H1 (cell line): ENCODE results near the gene HES3. TPM values are rescaled to one million over a fixed set of nuclear protein-coding genes. Genes with fewer than 3 reads are reported as not detected.
A peak's percentile ranks its signal among the peaks of the same experiment; 100 is the strongest.

Source experiments
- CTCF ChIA-PET: fragments of 300-600 bp; sonication (Branson Sonifier 250); formaldehyde crosslinking; loops from one replicate; lab custom pipeline; 2021; ENCODE audit not compliant: partially characterized antibody; lab: Charles Lee
- POLR2A ChIA-PET: fragments of 300-600 bp; sonication (Branson Sonifier 250); formaldehyde crosslinking; loops from one replicate; lab custom pipeline; 2021; ENCODE audit warnings: inconsistent platforms; ENCODE audit not compliant: partially characterized antibody; lab: Charles Lee
- DNase-seq, 2 experiments: peaks; one replicate each; pipeline versions ENCODE4 v3.0.0 to v3.0.0-alpha.2; 2010 to 2022; ENCODE audit warnings: low spot score in 2 of 2, low read depth in 1 of 2, mixed read lengths in 1 of 2
- FAIRE-seq: peaks from 2 replicates; lab custom pipeline; 2011; peaks lifted over from hg19 to GRCh38; lab: Jason Lieb, UNC
- H2AFZ ChIP-seq: 2 replicates; pipeline ENCODE4 v1.8.1; 2012; ENCODE audit warnings: low read length, inconsistent platforms
- H2AK5ac ChIP-seq: 2 replicates; pipeline ENCODE4 v1.6.1; 2013; ENCODE audit warnings: low read depth, low read length
- H2BK120ac ChIP-seq: replicated peaks from 2 replicates; pipeline ENCODE3; 2013; ENCODE audit warnings: low read depth, low read length, inconsistent platforms
- H2BK12ac ChIP-seq: 2 replicates; pipeline ENCODE4 v1.6.1; 2013; ENCODE audit warnings: low read depth, low read length
- H2BK15ac ChIP-seq: 2 replicates; pipeline ENCODE4 v1.6.1; 2013; ENCODE audit warnings: low read length
- H2BK20ac ChIP-seq: 2 replicates; pipeline ENCODE4 v1.6.1; 2013; ENCODE audit warnings: low read length
- H2BK5ac ChIP-seq: 2 replicates; pipeline ENCODE4 v1.6.1; 2013; ENCODE audit warnings: low read depth, low read length
- H3K14ac ChIP-seq: 2 replicates; pipeline ENCODE4 v1.6.1; 2013; ENCODE audit warnings: inconsistent platforms; ENCODE audit not compliant: insufficient read length
- H3K18ac ChIP-seq: 2 replicates; pipeline ENCODE4 v1.6.1; 2013; ENCODE audit warnings: low read length; ENCODE audit errors: extremely low read depth
- H3K23ac ChIP-seq: 2 replicates; pipeline ENCODE4 v1.6.1; 2013; ENCODE audit warnings: inconsistent platforms; ENCODE audit not compliant: insufficient read length
- H3K23me2 ChIP-seq: 2 replicates; pipeline ENCODE4 v1.6.1; 2013; ENCODE audit warnings: low read depth, low read length
- H3K27ac ChIP-seq: 2 replicates; pipeline ENCODE4 v1.6.1; 2011; ENCODE audit warnings: low read depth, low read length, inconsistent platforms
- H3K27me3 ChIP-seq, 4 experiments: replicated peaks in 1 of 4; 1 replicate in 1 of 4; 2 replicates in 3 of 4; pipeline versions ENCODE4 v1.6.1 to v1.8.1; 2011 to 2013; ENCODE audit warnings: low read length in 3 of 4, mild to moderate bottlenecking in 3 of 4, inconsistent platforms in 2 of 4, mixed read lengths in 2 of 4, moderate library complexity in 1 of 4; ENCODE audit not compliant: control insufficient read depth in 3 of 4, insufficient read depth in 3 of 4; ENCODE audit errors: extremely low read depth in 1 of 4
- H3K36me3 ChIP-seq, 4 experiments: 2 replicates each; pipeline versions ENCODE4 v1.6.1 to v1.8.1; 2011 to 2013; ENCODE audit warnings: mild to moderate bottlenecking in 4 of 4, low read length in 3 of 4, moderate library complexity in 2 of 4, control low read depth in 1 of 4, inconsistent platforms in 1 of 4; ENCODE audit not compliant: insufficient read depth in 4 of 4, control insufficient read depth in 2 of 4
- H3K4ac ChIP-seq: replicated peaks from 2 replicates; pipeline ENCODE3; 2013; ENCODE audit warnings: low read length, low read depth, mixed read lengths, inconsistent platforms; ENCODE audit not compliant: insufficient read length
- H3K4me1 ChIP-seq, 4 experiments: replicated peaks in 1 of 4; 1 replicate in 1 of 4; 2 replicates in 3 of 4; pipeline versions ENCODE4 v1.6.1 to v1.8.1; 2011 to 2013; ENCODE audit warnings: low read length in 3 of 4, inconsistent platforms in 2 of 4, mixed read lengths in 1 of 4; ENCODE audit not compliant: insufficient read depth in 4 of 4, control insufficient read depth in 3 of 4
- H3K4me2 ChIP-seq, 2 experiments: 2 replicates each; pipeline versions ENCODE4 v1.6.1 to v1.8.1; 2011 to 2013; ENCODE audit warnings: low read depth in 2 of 2, low read length in 2 of 2, control low read depth in 1 of 2, inconsistent platforms in 1 of 2, mild to moderate bottlenecking in 1 of 2; ENCODE audit not compliant: insufficient read depth in 1 of 2
- H3K4me3 ChIP-seq, 4 experiments: fragments of 200-600, 300-600 bp in 1 of 4; sonication (generic), shearing (Covaris generic), sonication (Bioruptor Twin) in 1 of 4; 2 replicates each; pipeline versions ENCODE4 v1.5.1 to v1.8.1; 2011 to 2016; ENCODE audit warnings: low read length in 4 of 4, low read depth in 3 of 4, control low read depth in 2 of 4, inconsistent platforms in 2 of 4, mild to moderate bottlenecking in 2 of 4, mixed read lengths in 1 of 4, moderate library complexity in 1 of 4; ENCODE audit not compliant: insufficient read depth in 2 of 4; ENCODE audit errors: extremely low read depth in 1 of 4
- H3K56ac ChIP-seq: replicated peaks from 2 replicates; pipeline ENCODE3; 2013; ENCODE audit warnings: low read depth, mild to moderate bottlenecking, mixed read lengths, low read length, inconsistent platforms; ENCODE audit not compliant: insufficient read length
- H3K79me1 ChIP-seq: 2 replicates; pipeline ENCODE4 v1.6.1; 2013; ENCODE audit warnings: low read depth, low read length, control low read depth
- H3K79me2 ChIP-seq, 2 experiments: 2 replicates each; pipeline versions ENCODE4 v1.6.1 to v1.8.1; 2012 to 2013; ENCODE audit warnings: low read length in 2 of 2, mild to moderate bottlenecking in 2 of 2, inconsistent platforms in 1 of 2; ENCODE audit not compliant: insufficient read depth in 2 of 2, control insufficient read depth in 1 of 2
- H3K9ac ChIP-seq, 4 experiments: replicated peaks in 1 of 4; 1 replicate in 1 of 4; 2 replicates in 3 of 4; pipeline versions ENCODE4 v1.6.1 to v1.8.1; 2011 to 2013; ENCODE audit warnings: low read depth in 3 of 4, low read length in 3 of 4, control low read depth in 2 of 4, mild to moderate bottlenecking in 2 of 4, moderate library complexity in 2 of 4, inconsistent platforms in 1 of 4; ENCODE audit errors: extremely low read depth in 1 of 4
- H3K9me3 ChIP-seq, 2 experiments: 2 replicates each; pipeline versions ENCODE4 v1.6.1 to v1.8.1; 2012 to 2013; ENCODE audit warnings: mild to moderate bottlenecking in 2 of 2, moderate library complexity in 2 of 2, control low read depth in 1 of 2, inconsistent platforms in 1 of 2, low read depth in 1 of 2, low read length in 1 of 2, mixed read lengths in 1 of 2; ENCODE audit not compliant: insufficient read depth in 2 of 2
- H4K20me1 ChIP-seq, 2 experiments: replicated peaks in 1 of 2; 2 replicates each; pipeline versions ENCODE3 to v1.8.1; 2011 to 2013; ENCODE audit warnings: inconsistent platforms in 2 of 2, low read length in 2 of 2, mild to moderate bottlenecking in 1 of 2; ENCODE audit not compliant: insufficient read depth in 2 of 2, control insufficient read depth in 1 of 2
- H4K5ac ChIP-seq: 2 replicates; pipeline ENCODE4 v1.6.1; 2013; ENCODE audit warnings: low read length, low read depth, mixed read lengths, inconsistent platforms; ENCODE audit not compliant: insufficient read length
- H4K8ac ChIP-seq: 2 replicates; pipeline ENCODE4 v1.8.0; 2013; ENCODE audit warnings: mild to moderate bottlenecking, moderate library complexity, low read length, inconsistent platforms; ENCODE audit not compliant: insufficient read depth; ENCODE audit errors: extremely low read depth
- H4K91ac ChIP-seq: replicated peaks from 2 replicates; pipeline ENCODE3; 2013; ENCODE audit warnings: low read length, mixed read lengths, inconsistent platforms; ENCODE audit not compliant: insufficient read length
- CBX5 ChIP-seq: fragments of 300-800, 300-1000 bp; sonication (generic); IDR thresholded peaks from 2 replicates; pipeline ENCODE4 v1.7.1; 2016; ENCODE audit warnings: antibody characterized with exemption, low read length, low read depth
- CEBPB ChIP-seq: IDR thresholded peaks from 2 replicates; pipeline ENCODE4 v1.6.1; 2012; ENCODE audit warnings: low read depth, low read length
- EGR1 ChIP-seq: IDR thresholded peaks from 2 replicates; pipeline ENCODE4 v1.6.1; 2011; ENCODE audit warnings: low read depth, low read length, borderline replicate concordance
- KDM4A ChIP-seq: IDR thresholded peaks from one replicate; pipeline ENCODE4 v1.7.1; 2012; ENCODE audit warnings: low read depth, mild to moderate bottlenecking, moderate library complexity, low read length, inconsistent platforms; ENCODE audit not compliant: severe bottlenecking
- MAFK ChIP-seq: IDR thresholded peaks from 2 replicates; pipeline ENCODE4 v1.6.1; 2012; ENCODE audit warnings: low read depth, mild to moderate bottlenecking, improper control_type of control experiment, low read length
- RBBP5 ChIP-seq: IDR thresholded peaks from 2 replicates; pipeline ENCODE4 v1.7.1; 2012; ENCODE audit warnings: low read depth, mild to moderate bottlenecking, inconsistent platforms, low read length, moderate library complexity, borderline replicate concordance
- TAF1 ChIP-seq: IDR thresholded peaks from 2 replicates; pipeline ENCODE4 v1.6.1; 2011; ENCODE audit warnings: mild to moderate bottlenecking, low read depth, low read length
- WGBS, 2 experiments: shearing (Covaris generic) in 1 of 2; methylation state at CpG; one replicate each; pipeline versions ENCODE4 v1.1.6 to v1.1.7; 2013 to 2015; ENCODE audit warnings: low lambda C conversion rate in 2 of 2, mixed read lengths in 2 of 2, inconsistent platforms in 1 of 2, low coverage in 1 of 2, missing lambda C conversion rate in 1 of 2; ENCODE audit not compliant: insufficient replicate concordance in 2 of 2, insufficient coverage in 1 of 2, insufficient read length in 1 of 2; ENCODE audit errors: extremely low coverage in 1 of 2, missing lambda C conversion rate in 1 of 2; 5-methylcytosine and 5-hydroxymethylcytosine counted together
- polyA plus RNA-seq, 7 experiments: library from polyadenylated mRNA; depleted of rRNA in 3 of 7; stranded (reverse) in 5 of 7; unstranded in 2 of 7; fragments of >200 nt in 5 of 7; fragments of 200-250 nt in 2 of 7; gene quantifications; 1 replicate in 5 of 7; 2 replicates in 1 of 7; 4 replicates in 1 of 7; pipeline versions ENCODE4 v1.2.1 to v1.2.3, GENCODE V29; 2011 to 2013; ENCODE audit warnings: missing spikeins in 2 of 7, mixed read lengths in 2 of 7
- total RNA-seq: library from RNA; stranded (reverse); fragmentation: NEBNext Ultra II Directional; extraction: Animal tissue kit (Norgen Biotek cat#: 25700); gene quantifications from 2 replicates; pipeline ENCODE4 v1.2.1, GENCODE V29; 2021
- TF ChIP-seq, protein P1 (sequence below): IDR thresholded peaks from 2 replicates; pipeline ENCODE4 v1.6.1; 2011; ENCODE audit warnings: low read length, improper control_type of control experiment
- TF ChIP-seq, protein P2 (sequence below): IDR thresholded peaks from 2 replicates; pipeline ENCODE4 v1.6.1; 2012; ENCODE audit warnings: low read length, inconsistent platforms

HES3 gene
- total and polyA plus RNA-seq, 2 of the 8 experiments (the other 6 are each of a cell fraction or from before 2014, with no cell fraction given): 38.8 to 54.3 TPM

GRCh38 chr1:6260961-6261614 lies 17.1 kb downstream of the HES3 start, which contains the start of gene GPR153:
GPR153 (minus strand) TSS chr1:6261098; CDS start chr1:6254905, 6,193 bp downstream.
- FAIRE-seq (no peak), DNase-seq (peak in 1 of 2 experiments; percentile 73)
- peaks cover 13 to 22% of the 10 kb centered on the region in 2 experiments for H4K20me1 ChIP-seq
- no peaks in the 10 kb centered on the region for H3K9me3 ChIP-seq
- no peak within 1 kb of the TSS for H2AFZ ChIP-seq
- POLR2A ChIA-PET: interaction anchor here (1.3 to 2.8 kb wide), 2 partner anchors 12 to 17 kb away, joined by 3 to 17 read pairs; partner anchors contain the start of gene HES3
- H3K79me2 ChIP-seq: no peaks in the 10 kb centered on the region
- no peak within 1 kb of the TSS for H2BK20ac ChIP-seq
- no peak within 1 kb of the TSS for H2BK5ac ChIP-seq
- no peak within 1 kb of the TSS for H2BK15ac ChIP-seq
- no peak within 1 kb of the TSS; the same call in 1 of the 2 replicates for H3K18ac ChIP-seq
- H3K27ac ChIP-seq: no peak within 1 kb of the TSS
- peak within 1 kb of the TSS; percentile 45 to 87 (median 50) for H3K4me3 ChIP-seq
- no peak within 1 kb of the TSS for H4K91ac ChIP-seq
- no peak within 1 kb of the TSS for H4K5ac ChIP-seq
- H3K79me1 ChIP-seq: no peaks in the 10 kb centered on the region
- H3K36me3 ChIP-seq: no peaks in the 10 kb centered on the region
- H3K9ac ChIP-seq: 0 out of 7 replicates have a peak within 1 kb of the TSS, but pooled peaks of 1 of the 4 experiments have one; percentile 1
- H3K4ac ChIP-seq: no peak within 1 kb of the TSS
- no peak within 1 kb of the TSS for H2AK5ac ChIP-seq
- H3K4me2 ChIP-seq: peak within 1 kb of the TSS; percentile 70 to 85
- CTCF ChIA-PET: interaction anchor here (1.5 to 3.1 kb wide), 6 partner anchors 14 to 96 kb away, joined by 4 to 25 read pairs (median 10); no protein-coding TSS in a partner anchor
- H2BK120ac ChIP-seq: no peak within 1 kb of the TSS
- H2BK12ac ChIP-seq: no peak within 1 kb of the TSS
- no peak within 1 kb of the TSS for H3K14ac ChIP-seq
- H3K27me3 ChIP-seq: peaks cover 0 to 20% (median 13%) of the 10 kb centered on the region in 4 experiments; a peak in 3 of 7 replicates
- no peak within 1 kb of the TSS for H3K56ac ChIP-seq
- H3K23ac ChIP-seq: no peak within 1 kb of the TSS
- H3K23me2 ChIP-seq: peaks cover 7% of the 10 kb centered on the region; the same call in 1 of the 2 replicates
- peaks cover 0 to 13% (median 3%) of the 10 kb centered on the region in 4 experiments; a peak in 6 of 7 replicates for H3K4me1 ChIP-seq
- H4K8ac ChIP-seq: peak within 1 kb of the TSS; percentile 65; the same call in 1 of the 2 replicates
- WGBS, 2 experiments: 4% methylated on average over 25 of the region's 78 CpGs; no CpG with 5 or more reads in 1 of the 2 experiments
- peak; percentile 59; the same call in 1 of the 2 replicates for TF ChIP-seq EGR1
- TF ChIP-seq, protein P1, sequence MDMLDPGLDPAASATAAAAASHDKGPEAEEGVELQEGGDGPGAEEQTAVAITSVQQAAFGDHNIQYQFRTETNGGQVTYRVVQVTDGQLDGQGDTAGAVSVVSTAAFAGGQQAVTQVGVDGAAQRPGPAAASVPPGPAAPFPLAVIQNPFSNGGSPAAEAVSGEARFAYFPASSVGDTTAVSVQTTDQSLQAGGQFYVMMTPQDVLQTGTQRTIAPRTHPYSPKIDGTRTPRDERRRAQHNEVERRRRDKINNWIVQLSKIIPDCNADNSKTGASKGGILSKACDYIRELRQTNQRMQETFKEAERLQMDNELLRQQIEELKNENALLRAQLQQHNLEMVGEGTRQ: no peak
- no peak for TF ChIP-seq CBX5
- TF ChIP-seq CEBPB: no peak
- TF ChIP-seq KDM4A: peak; percentile 23
- no peak for TF ChIP-seq TAF1
- TF ChIP-seq, protein P2, sequence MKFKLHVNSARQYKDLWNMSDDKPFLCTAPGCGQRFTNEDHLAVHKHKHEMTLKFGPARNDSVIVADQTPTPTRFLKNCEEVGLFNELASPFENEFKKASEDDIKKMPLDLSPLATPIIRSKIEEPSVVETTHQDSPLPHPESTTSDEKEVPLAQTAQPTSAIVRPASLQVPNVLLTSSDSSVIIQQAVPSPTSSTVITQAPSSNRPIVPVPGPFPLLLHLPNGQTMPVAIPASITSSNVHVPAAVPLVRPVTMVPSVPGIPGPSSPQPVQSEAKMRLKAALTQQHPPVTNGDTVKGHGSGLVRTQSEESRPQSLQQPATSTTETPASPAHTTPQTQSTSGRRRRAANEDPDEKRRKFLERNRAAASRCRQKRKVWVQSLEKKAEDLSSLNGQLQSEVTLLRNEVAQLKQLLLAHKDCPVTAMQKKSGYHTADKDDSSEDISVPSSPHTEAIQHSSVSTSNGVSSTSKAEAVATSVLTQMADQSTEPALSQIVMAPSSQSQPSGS: no peak
- TF ChIP-seq MAFK: no peak
- 0 out of 2 replicates have a peak, but pooled peaks have one; percentile 42 for TF ChIP-seq RBBP5
